IPS DF 6.9 (cell line): ENCODE data around the gene DYRK4.
"Not testable (repeated sequence)": the region's sequence is repeated elsewhere in the genome, so short reads cannot be mapped to it uniquely, and the experiment has no call there.

Source experiments
- DNase-seq: peaks from one replicate; pipeline ENCODE4 v3.0.0-alpha.2; 2013; ENCODE audit warnings: low read depth, low spot score
- H3K27ac ChIP-seq: one replicate; pipeline ENCODE4 v1.5.1; 2013; ENCODE audit warnings: low read length, control low read depth
- H3K27me3 ChIP-seq: 2 replicates; pipeline ENCODE4 v1.6.1; 2013; ENCODE audit warnings: mild to moderate bottlenecking, low read length; ENCODE audit not compliant: control insufficient read depth, insufficient read depth
- H3K36me3 ChIP-seq: 2 replicates; pipeline ENCODE4 v1.6.1; 2013; ENCODE audit warnings: low read length; ENCODE audit not compliant: control insufficient read depth, insufficient read depth
- H3K4me1 ChIP-seq: 2 replicates; pipeline ENCODE4 v1.6.1; 2013; ENCODE audit warnings: low read length; ENCODE audit not compliant: control insufficient read depth, insufficient read depth
- H3K4me3 ChIP-seq: 2 replicates; pipeline ENCODE4 v1.5.1; 2013; ENCODE audit warnings: mild to moderate bottlenecking, low read length
- H3K9me3 ChIP-seq: 2 replicates; pipeline ENCODE4 v1.6.1; 2013; ENCODE audit warnings: low read length, inconsistent platforms; ENCODE audit not compliant: control insufficient read depth, insufficient read depth
- WGBS: extraction: QIAGEN DNeasy Blood & Tissue Kit; methylation state at CpG from one replicate; pipeline ENCODE4 v1.1.7; 2013; ENCODE audit warnings: mixed read lengths, missing lambda C conversion rate; ENCODE audit not compliant: insufficient read length, insufficient coverage; 5-methylcytosine and 5-hydroxymethylcytosine counted together

DYRK4 gene

GRCh38 chr12:4562034-4562657 lies at the start of gene DYRK4:
Gene DYRK4, plus strand, starts transcription at chr12:4562208. Its CDS starts 38 bp downstream, at chr12:4562246.
- H3K27ac ChIP-seq: no peak within 1 kb of the TSS
- H3K27me3 ChIP-seq: peaks cover 6% of the 10 kb centered on the region; the same call in 1 of the 2 replicates
- peak within 1 kb of the TSS; percentile 33; the same call in 1 of the 2 replicates for H3K4me3 ChIP-seq
- peak; percentile 85 for DNase-seq
- no CpG with 5 or more reads among the region's 44 CpGs for WGBS
- H3K4me1 ChIP-seq: peaks cover 3% of the 10 kb centered on the region; the same call in 1 of the 2 replicates
- H3K36me3 ChIP-seq: no peaks in the 10 kb centered on the region
- no peaks in the 10 kb centered on the region for H3K9me3 ChIP-seq

- Histone ChIP-seq H3K9me3 (no peaks in the 10 kb centered on the region), H3K27ac (no peak overlapping the region), H3K27me3 (no peaks in the 10 kb centered on the region), H3K4me1 (no peaks in the 10 kb centered on the region), H3K4me3 (no peak overlapping the region), H3K36me3 (no peaks in the 10 kb centered on the region)
- DNase-seq: no peak
- WGBS: no CpG with 5 or more reads among the region's 5 CpGs
Measured at GRCh38 chr12:4518106-4518728, 43.8 kb upstream of the DYRK4 start.

DNA sequence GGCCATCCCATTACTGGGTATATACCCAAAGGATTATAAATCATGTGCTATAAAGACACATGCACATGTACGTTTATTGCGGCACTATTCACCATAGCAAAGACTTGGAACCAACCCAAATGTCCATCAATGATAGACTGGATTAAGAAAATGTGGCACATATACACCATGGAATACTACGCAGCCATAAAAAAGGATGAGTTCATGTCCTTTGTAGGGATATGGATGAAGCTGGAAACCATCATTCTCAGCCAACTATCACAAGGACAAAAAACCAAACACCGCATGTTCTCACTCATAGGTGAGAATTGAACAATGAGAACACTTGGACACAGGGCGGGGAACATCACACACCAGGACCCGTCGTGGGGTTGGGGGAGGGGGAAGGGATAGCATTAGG lies 38.6 kb upstream of the DYRK4 start:
- H3K27me3 ChIP-seq, H3K27ac ChIP-seq, H3K4me3 ChIP-seq, H3K36me3 ChIP-seq, H3K4me1 ChIP-seq, H3K9me3 ChIP-seq, DNase-seq: not testable (repeated sequence)
- no CpG with 5 or more reads among the region's 7 CpGs for WGBS

- no CpG with 5 or more reads among the region's 2 CpGs for WGBS
- Histone ChIP-seq H3K9me3 (no peaks in the 10 kb centered on the region), H3K36me3 (no peaks in the 10 kb centered on the region), H3K4me3 (no peak overlapping the region), H3K27me3 (no peaks in the 10 kb centered on the region), H3K4me1 (no peaks in the 10 kb centered on the region), H3K27ac (no peak overlapping the region)
- DNase-seq: no peak
Measured at GRCh38 chr12:4526923-4527546, 35.0 kb upstream of the DYRK4 start.

DNA sequence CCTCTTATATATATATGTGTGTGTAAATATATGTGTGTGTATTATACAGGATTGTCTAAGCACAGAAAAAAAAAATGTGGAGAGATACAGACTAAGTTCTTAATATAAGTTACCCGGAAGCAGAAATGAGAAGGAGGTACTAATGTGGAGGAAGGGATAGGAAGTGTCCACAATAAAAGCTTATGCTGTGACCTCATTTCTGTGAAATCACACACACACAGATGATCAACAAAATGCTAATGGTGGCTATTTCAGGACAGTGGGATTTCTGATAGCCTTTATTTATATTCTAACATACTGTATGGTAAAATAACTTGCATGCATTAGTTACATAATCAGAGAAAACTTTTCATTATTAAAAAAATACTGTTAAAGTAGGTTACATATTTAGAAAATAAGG lies 31.8 kb upstream of the DYRK4 start:
- H3K27ac ChIP-seq: no peak overlapping the region
- H3K4me1 ChIP-seq: no peaks in the 10 kb centered on the region
- no peaks in the 10 kb centered on the region for H3K9me3 ChIP-seq
- no CpG with 5 or more reads among the region's 1 CpG for WGBS
- no peak overlapping the region for H3K4me3 ChIP-seq
- DNase-seq: no peak
- no peaks in the 10 kb centered on the region for H3K27me3 ChIP-seq
- H3K36me3 ChIP-seq: no peaks in the 10 kb centered on the region

DNA sequence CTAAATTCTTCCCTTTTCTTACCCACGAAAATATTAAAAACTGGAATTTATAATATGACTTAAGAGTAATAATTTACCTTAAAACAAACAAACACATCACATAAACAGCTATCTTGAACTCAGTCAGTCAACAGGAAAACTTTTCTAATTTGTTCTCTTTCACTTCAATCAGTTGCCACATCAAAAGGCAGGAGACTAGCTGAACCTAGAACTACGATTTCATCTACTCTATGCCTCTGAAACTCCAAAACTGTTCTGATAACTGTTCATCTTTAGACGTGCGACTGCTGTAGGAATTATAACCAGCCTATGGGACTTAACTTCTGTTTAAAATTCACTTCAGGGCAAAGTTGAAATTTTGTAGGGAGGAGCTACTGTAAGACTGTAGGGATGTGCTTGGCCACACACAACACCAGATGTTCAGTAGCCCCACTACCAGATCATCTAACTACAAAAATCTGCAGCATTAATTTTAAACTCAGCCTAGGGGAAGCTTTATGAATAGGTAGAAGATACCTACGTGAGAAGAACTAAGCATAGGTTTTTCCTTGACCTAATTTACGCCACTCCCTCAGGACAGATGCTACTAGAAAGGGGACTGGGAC lies 30.9 kb upstream of the DYRK4 start:
- H3K4me1 ChIP-seq: no peaks in the 10 kb centered on the region
- no peaks in the 10 kb centered on the region for H3K9me3 ChIP-seq
- H3K36me3 ChIP-seq: no peaks in the 10 kb centered on the region
- H3K4me3 ChIP-seq: no peak overlapping the region
- no peak overlapping the region for H3K27ac ChIP-seq
- 100% methylated on average over 1 of the region's 6 CpGs for WGBS
- no peaks in the 10 kb centered on the region for H3K27me3 ChIP-seq
- no peak for DNase-seq

DNA sequence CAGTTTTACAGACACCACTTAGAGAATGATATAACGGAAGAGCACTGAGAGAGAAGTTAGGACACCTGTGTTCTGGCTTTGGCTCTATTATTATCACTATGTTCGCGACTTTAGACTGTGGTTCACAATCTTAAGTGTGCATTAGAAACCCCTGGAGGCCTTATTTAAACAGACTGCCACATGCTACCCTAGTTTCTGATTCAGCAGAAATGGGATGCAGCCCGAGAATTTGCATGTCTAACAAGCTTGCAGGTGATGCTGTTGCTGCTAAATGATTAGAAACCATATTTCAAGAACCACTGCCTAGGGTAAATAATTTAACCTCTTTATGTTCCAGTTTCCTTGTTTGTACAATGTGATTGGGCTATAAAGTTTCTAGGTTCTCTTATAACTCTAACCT lies 26.9 kb upstream of the DYRK4 start:
- no peak overlapping the region for H3K27ac ChIP-seq
- no peak for DNase-seq
- no peaks in the 10 kb centered on the region for H3K9me3 ChIP-seq
- H3K4me1 ChIP-seq: no peaks in the 10 kb centered on the region
- no peak overlapping the region for H3K4me3 ChIP-seq
- no CpG with 5 or more reads among the region's 4 CpGs for WGBS
- H3K27me3 ChIP-seq: no peaks in the 10 kb centered on the region
- H3K36me3 ChIP-seq: no peaks in the 10 kb centered on the region

GRCh38 chr12:4535871-4536270 lies 26.1 kb upstream of the DYRK4 start:
- Histone ChIP-seq H3K4me1 (no peaks in the 10 kb centered on the region), H3K36me3 (no peaks in the 10 kb centered on the region), H3K27me3 (no peaks in the 10 kb centered on the region), H3K4me3 (no peak overlapping the region), H3K9me3 (no peaks in the 10 kb centered on the region), H3K27ac (no peak overlapping the region)
- no CpG with 5 or more reads among the region's 2 CpGs for whole genome bisulfite sequencing
- no peak for DNase-seq

GRCh38 chr12:4538207-4539160 lies 23.5 kb upstream of the DYRK4 start, which contains the start of gene RAD51AP1:
Gene RAD51AP1, plus strand, starts transcription at chr12:4538890. Its CDS starts 50 bp downstream, at chr12:4538940.
- Histone ChIP-seq H3K4me1 (no peaks in the 10 kb centered on the region), H3K36me3 (no peaks in the 10 kb centered on the region), H3K27ac (no peak within 1 kb of the TSS), H3K9me3 (no peaks in the 10 kb centered on the region), H3K27me3 (no peaks in the 10 kb centered on the region), H3K4me3 (peak within 1 kb of the TSS; percentile 96)
- no CpG with 5 or more reads among the region's 49 CpGs for WGBS
- peak; percentile 86 for DNase-seq
